ENCODE data around the gene ELAVL4.

DNA sequence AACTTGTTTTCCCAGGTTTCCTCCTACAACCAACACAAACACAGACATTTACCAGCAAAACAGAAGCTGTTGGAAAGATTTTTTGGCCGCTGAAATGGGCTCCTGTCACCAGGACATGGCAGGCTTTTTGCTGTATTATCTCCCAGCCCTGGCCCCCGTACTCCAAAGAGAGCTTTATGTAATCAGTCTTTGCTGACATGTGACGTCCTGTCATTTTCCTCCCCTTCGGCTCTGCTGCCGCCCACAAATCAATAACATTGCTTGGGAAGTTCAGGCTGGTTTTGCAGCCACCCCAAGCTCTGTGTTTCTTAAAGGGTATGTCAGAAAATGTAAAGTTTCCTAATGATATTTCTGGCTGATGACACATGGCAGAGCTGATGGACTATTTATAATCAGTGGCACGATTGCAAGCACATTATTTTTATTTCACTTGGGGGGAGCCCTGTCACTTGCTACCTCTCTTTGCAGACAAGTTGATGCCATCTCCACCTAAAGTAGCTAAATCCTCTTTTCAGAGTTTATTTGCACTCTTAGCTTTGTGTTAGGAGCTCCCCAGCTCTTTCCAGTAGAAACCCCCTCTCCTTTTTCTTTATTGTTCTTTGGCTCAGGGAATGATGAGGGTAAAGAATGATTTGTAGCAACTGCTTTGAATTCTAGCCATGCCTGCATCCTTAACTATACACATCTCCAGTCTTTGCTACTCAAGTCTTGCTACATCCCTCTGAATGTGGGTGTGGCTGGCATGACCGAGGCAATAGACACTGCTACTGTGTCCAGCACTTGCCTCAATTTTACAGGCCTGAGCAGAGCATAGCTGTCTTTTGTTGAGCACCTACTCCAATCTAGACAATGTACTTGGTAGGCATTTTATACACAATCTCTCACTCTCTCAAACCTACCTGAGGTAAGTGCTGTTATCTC is 67.3 kb downstream of the ELAVL4 start:
- TF ChIP-seq, protein P1, sequence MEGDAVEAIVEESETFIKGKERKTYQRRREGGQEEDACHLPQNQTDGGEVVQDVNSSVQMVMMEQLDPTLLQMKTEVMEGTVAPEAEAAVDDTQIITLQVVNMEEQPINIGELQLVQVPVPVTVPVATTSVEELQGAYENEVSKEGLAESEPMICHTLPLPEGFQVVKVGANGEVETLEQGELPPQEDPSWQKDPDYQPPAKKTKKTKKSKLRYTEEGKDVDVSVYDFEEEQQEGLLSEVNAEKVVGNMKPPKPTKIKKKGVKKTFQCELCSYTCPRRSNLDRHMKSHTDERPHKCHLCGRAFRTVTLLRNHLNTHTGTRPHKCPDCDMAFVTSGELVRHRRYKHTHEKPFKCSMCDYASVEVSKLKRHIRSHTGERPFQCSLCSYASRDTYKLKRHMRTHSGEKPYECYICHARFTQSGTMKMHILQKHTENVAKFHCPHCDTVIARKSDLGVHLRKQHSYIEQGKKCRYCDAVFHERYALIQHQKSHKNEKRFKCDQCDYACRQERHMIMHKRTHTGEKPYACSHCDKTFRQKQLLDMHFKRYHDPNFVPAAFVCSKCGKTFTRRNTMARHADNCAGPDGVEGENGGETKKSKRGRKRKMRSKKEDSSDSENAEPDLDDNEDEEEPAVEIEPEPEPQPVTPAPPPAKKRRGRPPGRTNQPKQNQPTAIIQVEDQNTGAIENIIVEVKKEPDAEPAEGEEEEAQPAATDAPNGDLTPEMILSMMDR (IDR thresholded peaks at IDR 0.05; ENCODE audit: insufficient read depth, low read depth, low read length) = no peak
- no peak for TF ChIP-seq EZH2 (IDR thresholded peaks at IDR 0.05; ENCODE audit: insufficient read depth, low read length)
